T-helper 2 cell treated with Interferon-gamma antibody and Interleukin-4, amounts not matched to agents 5 μg/mL and 100 μg/mL, for 36 hours (primary cell): ENCODE results near the gene ME3.

ENCODE experiments used
- DNase-seq: peaks from one replicate; pipeline ENCODE4 v3.0.0; 2021; ENCODE audit warnings: low spot score
- H3K27ac Mint-ChIP-seq: one replicate; pipeline ENCODE4 v1.8.0; 2021; ENCODE audit warnings: mild to moderate bottlenecking, mixed read lengths
- H3K27me3 Mint-ChIP-seq: one replicate; pipeline ENCODE4 v1.8.0; 2021; ENCODE audit warnings: low read depth, mixed read lengths
- H3K36me3 Mint-ChIP-seq: one replicate; pipeline ENCODE4 v1.8.0; 2021; ENCODE audit warnings: low read depth, mixed read lengths
- H3K4me1 Mint-ChIP-seq: one replicate; pipeline ENCODE4 v1.8.0; 2021; ENCODE audit warnings: low read depth, mixed read lengths
- H3K4me3 Mint-ChIP-seq: one replicate; pipeline ENCODE4 v1.8.0; 2022; ENCODE audit warnings: mild to moderate bottlenecking, moderate library complexity, mixed read lengths
- H3K9me3 Mint-ChIP-seq: one replicate; pipeline ENCODE4 v1.8.0; 2021; ENCODE audit warnings: mixed read lengths

Gene ME3

DNA sequence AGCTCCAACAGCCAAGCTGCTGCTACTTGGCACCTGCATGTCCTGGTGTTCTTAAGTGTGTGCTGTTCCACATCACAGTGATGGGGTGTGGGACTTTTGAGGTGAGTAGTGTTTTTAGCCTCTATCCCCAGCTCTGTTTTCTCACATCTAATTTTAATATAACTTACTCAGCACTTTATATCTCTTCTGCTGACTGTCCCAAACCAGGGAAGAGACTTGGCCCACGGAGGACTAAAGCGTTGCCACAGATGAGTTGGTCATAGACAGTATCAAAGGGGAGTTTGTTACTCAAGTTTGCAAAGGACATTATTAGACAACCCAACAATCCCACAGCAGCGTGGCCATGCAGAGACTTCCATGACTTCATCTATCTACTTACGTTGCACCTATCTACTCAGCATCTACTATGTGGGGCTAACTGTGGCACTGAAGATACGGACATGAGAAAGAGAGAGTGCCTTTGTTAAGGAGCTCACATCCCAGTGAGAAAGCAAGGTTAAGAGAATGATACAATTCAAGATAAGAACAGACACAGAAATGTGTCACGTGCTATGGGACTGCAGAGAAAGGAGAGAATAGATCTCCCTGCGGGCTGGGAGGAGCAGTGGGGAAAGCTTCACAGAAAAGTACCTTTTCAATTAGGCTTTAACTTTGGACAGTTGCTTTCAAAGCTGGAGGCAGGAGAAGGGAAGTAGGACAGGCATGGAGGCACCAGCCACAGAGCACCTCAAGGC is 82.4 kb downstream of the ME3 start:
- Mint-ChIP-seq H3K27me3 (no peaks in the 10 kb centered on the region), H3K4me1 (peaks cover 23% of the 10 kb centered on the region), H3K27ac (no peak overlapping the region), H3K4me3 (no peak overlapping the region), H3K9me3 (no peaks in the 10 kb centered on the region), H3K36me3 (no peaks in the 10 kb centered on the region)
- no peak for DNase-seq

- H3K27me3 Mint-ChIP-seq, result no peaks in the 10 kb centered on the region
- no peak overlapping the region for H3K4me3 Mint-ChIP-seq
- H3K4me1 Mint-ChIP-seq, result peaks cover 23% of the 10 kb centered on the region
- H3K9me3 Mint-ChIP-seq, result no peaks in the 10 kb centered on the region
- no peaks in the 10 kb centered on the region for H3K36me3 Mint-ChIP-seq
- DNase-seq, result no peak
- H3K27ac Mint-ChIP-seq, result no peak overlapping the region
These were observed 83.2 kb downstream of the ME3 start for GRCh38 chr11:86589204-86589603.

DNA sequence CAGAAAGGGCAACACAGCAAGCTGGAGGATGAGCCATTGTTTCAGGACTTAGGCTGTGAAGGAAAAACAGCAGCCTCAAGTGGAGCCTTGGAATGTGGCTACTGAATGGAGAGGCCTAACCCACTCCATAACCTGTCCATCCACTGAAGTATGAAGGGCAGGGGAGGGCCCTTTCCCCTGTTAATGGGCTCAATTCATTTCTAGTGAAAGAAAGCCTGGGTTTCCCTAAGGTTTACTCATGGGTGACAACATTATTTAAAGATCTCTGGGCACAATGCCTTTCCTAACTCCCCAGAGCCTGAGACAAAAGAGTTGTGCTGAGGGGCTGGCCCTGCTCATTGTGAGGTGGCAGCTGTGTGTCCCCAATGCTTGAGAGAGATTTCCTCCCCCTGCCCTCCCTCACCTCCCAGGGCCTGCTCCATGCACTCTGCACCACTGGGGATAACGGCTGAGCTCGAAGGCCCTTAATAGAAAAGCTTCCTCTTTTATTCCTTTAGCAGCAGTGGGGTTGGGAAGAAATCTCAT is 83.8 kb downstream of the ME3 start:
- Mint-ChIP-seq H3K4me1 (peaks cover 23% of the 10 kb centered on the region), H3K27me3 (no peaks in the 10 kb centered on the region), H3K4me3 (no peak overlapping the region), H3K36me3 (no peaks in the 10 kb centered on the region), H3K27ac (no peak overlapping the region), H3K9me3 (no peaks in the 10 kb centered on the region)
- DNase-seq, result no peak

GRCh38 chr11:86587264-86588193 is 84.9 kb downstream of the ME3 start:
- Mint-ChIP-seq H3K9me3 (no peaks in the 10 kb centered on the region), H3K4me1 (peaks cover 13% of the 10 kb centered on the region), H3K4me3 (no peak overlapping the region), H3K27ac (no peak overlapping the region), H3K36me3 (no peaks in the 10 kb centered on the region), H3K27me3 (no peaks in the 10 kb centered on the region)
- DNase-seq, result no peak

GRCh38 chr11:86586307-86586706 is 86.1 kb downstream of the ME3 start:
- DNase-seq, result no peak

DNA sequence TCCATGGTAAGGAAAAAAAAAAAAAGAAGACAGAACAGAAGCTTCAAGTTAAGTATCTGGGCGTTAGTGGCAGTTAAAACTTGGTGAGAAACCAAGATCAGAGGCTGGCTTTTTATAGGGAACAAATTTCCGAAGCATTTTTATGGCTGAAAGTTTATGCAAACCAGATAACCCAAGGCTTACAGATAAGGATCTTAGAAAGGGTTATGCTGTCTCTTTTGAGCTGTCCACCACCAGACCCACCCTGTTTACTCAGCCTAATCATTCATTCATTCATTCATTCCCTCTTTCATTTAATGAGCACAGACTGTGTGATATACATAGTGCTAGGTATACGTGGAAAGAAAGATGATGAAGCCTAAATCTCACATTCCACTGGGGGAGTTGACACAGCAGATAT is 89.5 kb downstream of the ME3 start:
- Mint-ChIP-seq H3K27me3 (peaks cover 2% of the 10 kb centered on the region), H3K4me1 (no peaks in the 10 kb centered on the region), H3K36me3 (no peaks in the 10 kb centered on the region), H3K27ac (no peak overlapping the region), H3K4me3 (no peak overlapping the region), H3K9me3 (no peaks in the 10 kb centered on the region)
- DNase-seq, result no peak

More at GRCh38 chr11:86586307-86586706, 86.1 kb downstream of the ME3 start:
- H3K36me3 Mint-ChIP-seq, result no peaks in the 10 kb centered on the region
- no peak overlapping the region for H3K27ac Mint-ChIP-seq
- H3K27me3 Mint-ChIP-seq, result peaks cover 2% of the 10 kb centered on the region
- H3K4me3 Mint-ChIP-seq, result no peak overlapping the region
- no peaks in the 10 kb centered on the region for H3K9me3 Mint-ChIP-seq
- H3K4me1 Mint-ChIP-seq, result peaks cover 4% of the 10 kb centered on the region

GRCh38 chr11:86580535-86580934 is 91.9 kb downstream of the ME3 start:
- no peak for DNase-seq
- Mint-ChIP-seq H3K36me3 (no peaks in the 10 kb centered on the region), H3K4me1 (no peaks in the 10 kb centered on the region)

DNA sequence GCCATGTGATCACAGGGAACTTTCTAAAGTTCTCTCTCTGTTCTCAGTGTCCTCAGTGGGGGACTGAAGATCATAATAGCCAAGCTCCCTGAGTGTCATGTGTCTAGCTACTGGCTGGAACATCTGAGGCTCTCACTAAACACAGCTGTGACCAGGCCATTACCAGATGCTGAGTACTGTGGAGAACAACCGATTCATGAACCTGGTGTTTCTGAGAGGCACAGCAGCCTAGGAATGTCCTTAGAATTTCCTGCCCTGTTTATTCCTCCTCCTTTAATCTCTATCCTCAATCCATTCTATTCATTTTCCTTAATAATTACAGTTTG is 93.0 kb downstream of the ME3 start:
- no peak overlapping the region for H3K27ac Mint-ChIP-seq
- H3K36me3 Mint-ChIP-seq, result no peaks in the 10 kb centered on the region
- DNase-seq, result no peak
- no peak overlapping the region for H3K4me3 Mint-ChIP-seq
- H3K27me3 Mint-ChIP-seq, result peaks cover 3% of the 10 kb centered on the region
- no peaks in the 10 kb centered on the region for H3K9me3 Mint-ChIP-seq
- H3K4me1 Mint-ChIP-seq, result no peaks in the 10 kb centered on the region

More at GRCh38 chr11:86580535-86580934, 91.9 kb downstream of the ME3 start:
- Mint-ChIP-seq H3K4me3 (no peak overlapping the region), H3K9me3 (no peaks in the 10 kb centered on the region), H3K27ac (no peak overlapping the region), H3K27me3 (peaks cover 2% of the 10 kb centered on the region)

GRCh38 chr11:86578727-86579405 is 93.5 kb downstream of the ME3 start:
- no peaks in the 10 kb centered on the region for H3K9me3 Mint-ChIP-seq
- H3K4me3 Mint-ChIP-seq, result no peak overlapping the region
- H3K36me3 Mint-ChIP-seq, result no peaks in the 10 kb centered on the region
- DNase-seq, result no peak
- no peak overlapping the region for H3K27ac Mint-ChIP-seq
- H3K27me3 Mint-ChIP-seq, result peaks cover 5% of the 10 kb centered on the region
- H3K4me1 Mint-ChIP-seq, result no peaks in the 10 kb centered on the region

DNA sequence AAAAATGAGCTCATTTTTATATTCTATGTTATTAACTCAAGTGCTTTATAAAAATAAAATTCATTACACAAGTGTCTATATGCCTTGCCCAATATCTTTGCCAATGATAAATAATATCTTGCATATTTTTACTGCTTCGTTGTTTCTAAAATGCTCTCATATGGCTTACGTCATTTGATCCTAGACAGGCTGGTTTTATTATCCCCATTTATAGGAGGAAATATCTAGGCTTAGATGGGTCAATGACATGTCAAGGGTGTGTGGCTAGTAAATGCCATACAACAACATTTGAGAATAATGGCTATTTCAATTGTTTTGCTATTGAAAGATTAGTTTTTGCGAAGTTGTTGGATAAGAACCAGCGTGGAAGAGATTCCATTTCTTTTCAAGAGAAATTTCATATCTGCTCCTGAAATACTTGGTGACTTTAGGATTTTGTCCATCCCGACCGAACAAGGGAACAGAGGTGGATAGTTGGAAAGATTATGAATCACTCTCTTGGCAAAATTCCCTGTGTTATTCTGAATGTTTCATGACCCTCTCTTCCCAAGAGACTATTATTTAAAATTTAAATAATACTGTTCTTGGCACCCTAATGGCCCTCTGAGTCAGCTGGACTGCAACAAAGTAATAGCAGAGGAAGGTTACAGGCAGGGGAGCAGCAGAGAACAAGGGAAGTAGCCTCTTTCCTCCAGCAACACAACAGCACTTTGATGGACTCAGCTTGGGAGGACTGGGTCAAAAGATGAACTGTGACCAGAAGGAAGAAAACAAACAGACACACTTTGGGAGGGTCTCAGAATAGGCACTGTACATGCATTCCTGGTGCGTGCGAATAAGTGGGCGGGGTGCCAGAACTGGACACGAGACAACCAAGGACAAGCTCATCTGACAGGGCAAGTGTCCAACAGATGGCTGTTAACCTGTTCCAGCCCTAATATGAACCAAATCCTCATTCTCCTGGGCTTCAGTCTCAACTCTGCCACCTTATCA is 94.5 kb downstream of the ME3 start:
- H3K9me3 Mint-ChIP-seq, result no peaks in the 10 kb centered on the region
- no peaks in the 10 kb centered on the region for H3K4me1 Mint-ChIP-seq
- H3K27me3 Mint-ChIP-seq, result peaks cover 5% of the 10 kb centered on the region
- DNase-seq, result no peak
- H3K27ac Mint-ChIP-seq, result no peak overlapping the region
- H3K36me3 Mint-ChIP-seq, result no peaks in the 10 kb centered on the region
- no peak overlapping the region for H3K4me3 Mint-ChIP-seq

DNA sequence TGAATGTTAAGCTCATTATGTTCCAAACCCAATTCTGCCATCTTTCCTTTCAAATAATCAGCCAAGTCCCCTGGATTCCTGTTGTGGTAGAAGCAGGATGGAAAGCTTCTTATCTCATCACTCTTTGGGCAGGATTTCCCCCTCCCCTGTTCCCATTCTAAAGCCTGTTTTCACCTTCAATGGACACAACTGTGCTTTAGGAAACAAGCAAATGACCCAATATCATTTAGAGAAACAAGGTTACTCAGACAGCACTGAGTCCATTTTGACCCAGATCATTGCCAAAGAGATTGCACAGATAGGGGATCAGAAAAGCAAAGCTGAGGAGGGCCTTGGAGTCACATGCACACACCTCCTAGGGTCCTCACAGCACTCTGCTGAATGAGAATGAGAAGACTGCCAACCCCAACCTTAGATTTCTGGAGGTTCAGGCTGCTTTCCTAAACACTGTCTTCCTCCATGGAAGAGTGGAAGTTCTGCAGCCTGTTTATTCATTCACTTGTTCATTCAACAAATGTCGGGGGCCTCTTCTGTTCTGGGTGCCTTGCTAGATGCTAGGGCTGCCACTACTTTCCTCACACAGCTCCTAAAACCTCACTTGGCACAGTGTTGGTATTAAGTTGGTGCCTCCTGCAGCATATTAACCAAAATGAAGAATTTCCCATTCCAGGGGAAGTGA is 95.3 kb downstream of the ME3 start:
- no peak for DNase-seq
- no peak overlapping the region for H3K27ac Mint-ChIP-seq
- no peaks in the 10 kb centered on the region for H3K9me3 Mint-ChIP-seq
- no peak overlapping the region for H3K4me3 Mint-ChIP-seq
- H3K36me3 Mint-ChIP-seq, result no peaks in the 10 kb centered on the region
- no peaks in the 10 kb centered on the region for H3K4me1 Mint-ChIP-seq
- peaks cover 5% of the 10 kb centered on the region for H3K27me3 Mint-ChIP-seq

- H3K9me3 Mint-ChIP-seq, result no peaks in the 10 kb centered on the region
- DNase-seq, result no peak
- H3K4me1 Mint-ChIP-seq, result no peaks in the 10 kb centered on the region
- H3K36me3 Mint-ChIP-seq, result no peaks in the 10 kb centered on the region
- no peak overlapping the region for H3K4me3 Mint-ChIP-seq
- H3K27ac Mint-ChIP-seq, result no peak overlapping the region
- peaks cover 3% of the 10 kb centered on the region for H3K27me3 Mint-ChIP-seq
These were observed 96.5 kb downstream of the ME3 start for GRCh38 chr11:86575927-86576326.
